ENCODE results near the gene ZNF778.
A peak's percentile ranks its signal among the peaks of the same experiment; 100 is the strongest.

ZNF778 gene

DNA sequence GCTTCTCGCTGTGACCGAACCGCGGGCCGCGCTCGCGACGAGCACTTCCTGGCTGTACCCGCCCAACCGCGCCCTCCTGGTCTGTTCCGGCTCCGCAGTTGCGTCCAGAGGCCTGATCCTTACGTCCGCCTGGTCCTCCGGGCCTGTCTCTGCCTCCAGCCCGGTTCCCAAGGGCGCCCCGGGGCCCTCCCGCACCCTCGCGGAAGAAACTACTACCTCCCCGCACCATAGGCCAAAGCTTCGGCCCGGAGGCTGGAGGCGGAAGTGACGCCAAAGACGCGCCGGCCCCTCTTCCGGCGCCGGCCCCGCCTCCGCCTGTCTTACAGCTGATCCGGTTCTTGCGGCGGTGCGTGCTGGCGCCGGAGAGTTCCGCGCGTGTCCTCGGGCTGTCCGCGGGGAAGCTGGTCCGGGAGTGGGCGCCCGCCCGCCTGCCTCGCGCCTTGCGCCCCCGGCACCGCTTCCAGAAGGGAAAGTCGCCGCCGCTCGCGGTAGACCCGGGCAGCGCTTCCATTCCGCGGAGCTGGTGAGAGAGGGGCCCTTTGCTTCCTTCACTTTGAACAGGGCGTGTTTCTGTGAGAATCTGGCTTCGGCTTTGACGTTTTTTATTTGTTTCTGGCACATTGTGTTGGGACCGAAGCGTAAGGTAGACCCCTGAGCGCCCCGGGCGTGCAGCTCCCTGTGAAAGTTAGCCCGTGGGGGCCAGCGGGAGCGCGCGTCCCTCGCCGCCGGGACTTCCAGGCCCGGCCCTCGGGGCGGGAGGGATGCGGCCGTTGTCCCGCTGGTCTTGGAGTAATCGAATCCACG is at the start of gene ZNF778:
TSS of gene ZNF778 (plus strand) at position 316 of the 804 bp plus-strand sequence. CDS start 3,425 bp downstream, outside the sequence.
- DNase-seq (ENCODE audit: low read depth in 2 of 2) = peak; percentile 60 to 78

DNA sequence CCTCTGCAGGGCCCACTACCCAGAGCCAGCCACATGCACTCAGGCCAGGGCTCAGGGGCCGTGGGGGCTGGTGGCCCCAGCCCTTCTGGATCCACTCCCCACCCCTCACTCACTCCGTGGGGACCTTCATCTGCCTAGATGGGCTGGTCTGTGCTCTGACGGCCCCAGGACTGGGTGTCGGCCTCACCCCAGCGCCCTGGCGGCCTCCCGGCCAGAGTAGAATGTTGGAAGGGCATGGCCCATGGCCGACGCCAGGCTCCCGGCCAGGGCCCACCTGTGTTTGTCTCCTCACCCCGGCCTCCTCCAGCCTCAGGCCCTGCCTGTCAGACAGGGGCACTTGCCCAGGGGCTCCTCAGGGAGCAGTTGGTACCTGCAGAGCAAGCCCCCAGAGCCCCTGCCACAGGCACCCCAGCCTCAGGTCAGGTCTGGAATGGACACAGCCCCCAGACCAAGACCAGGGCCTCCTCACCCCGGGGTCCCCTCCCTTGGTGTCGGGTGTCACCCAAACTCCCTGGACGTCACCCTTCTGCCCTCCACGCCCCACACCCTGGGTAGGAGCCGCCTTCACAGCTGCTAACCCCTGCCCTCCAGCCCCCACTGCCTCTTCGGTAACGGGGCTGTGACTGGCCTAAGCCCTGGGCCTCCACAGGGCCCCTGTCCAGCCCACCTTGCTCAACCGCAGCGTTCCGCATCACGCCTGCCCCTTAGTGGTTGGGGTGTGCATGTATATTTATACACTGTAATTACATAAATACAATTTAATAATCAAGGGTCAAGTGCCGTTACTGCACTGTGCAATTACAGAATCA is 48.9 kb upstream of the ZNF778 start:
- DNase-seq (ENCODE audit: low read depth in 2 of 2) = no peak

DNA sequence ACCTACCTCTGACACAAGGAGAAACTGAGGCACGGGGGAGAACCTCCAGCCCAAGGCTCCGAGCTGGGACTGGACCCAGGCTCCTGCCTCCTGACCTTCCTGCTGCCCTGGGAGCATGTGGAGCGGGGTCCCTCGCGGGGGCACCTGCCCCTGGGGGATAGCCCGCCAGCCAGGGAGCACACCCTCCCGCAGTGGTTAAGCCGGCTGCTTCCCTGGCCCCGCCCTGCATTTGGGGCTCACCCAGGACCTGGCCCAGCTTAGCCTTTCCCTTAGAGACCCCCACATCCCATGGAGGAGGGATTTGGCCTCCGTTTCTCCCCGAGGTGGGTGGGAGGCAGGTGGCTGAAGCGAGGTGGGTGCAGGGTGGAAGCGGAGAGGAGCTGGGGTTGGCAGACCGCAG is 47.7 kb upstream of the ZNF778 start:
- no peak for DNase-seq (ENCODE audit: low read depth in 2 of 2)

DNA sequence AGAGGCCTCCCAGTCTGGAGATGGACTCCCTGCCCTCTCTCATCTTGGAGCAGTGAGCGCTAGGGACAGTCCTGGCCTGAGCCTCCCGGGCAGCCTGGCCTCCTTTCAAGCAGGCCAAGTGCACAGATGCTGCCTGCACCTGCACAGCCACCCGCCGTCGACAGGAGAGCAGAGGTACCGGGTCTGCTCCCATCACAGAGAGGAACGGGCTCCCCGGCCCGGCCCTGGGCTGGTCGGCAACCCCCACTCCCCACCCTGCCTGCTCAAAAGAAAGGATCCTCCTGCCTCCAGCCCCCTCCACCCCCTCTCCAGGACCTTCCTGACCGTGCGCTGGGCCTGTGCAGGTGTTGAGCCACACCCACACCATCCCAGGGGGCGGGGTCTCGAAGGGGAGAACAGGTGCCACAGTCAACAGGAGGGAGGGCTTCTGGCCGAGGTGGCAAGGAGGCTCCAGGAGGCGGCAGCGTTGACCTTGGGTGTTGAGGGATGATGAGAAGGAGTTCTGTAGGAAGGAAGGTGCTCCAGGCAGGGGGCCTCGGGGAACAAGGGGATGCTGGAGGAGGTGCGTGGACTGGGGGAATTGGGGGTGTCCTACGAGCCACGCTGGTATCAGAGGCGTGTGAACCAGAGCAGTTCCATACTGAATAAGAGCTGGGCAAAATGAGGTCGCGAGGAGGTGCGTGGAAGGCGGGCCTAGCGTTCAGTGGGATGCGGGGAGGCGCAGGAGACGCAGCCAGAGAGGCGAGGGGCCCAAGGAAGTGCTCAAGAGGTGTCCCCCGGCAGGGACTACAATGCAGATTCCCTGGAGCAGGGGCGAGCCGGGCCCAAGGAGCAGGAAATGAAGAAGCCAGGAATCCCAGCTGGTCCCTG is 46.9 kb upstream of the ZNF778 start:
- DNase-seq (ENCODE audit: low read depth in 2 of 2) = no peak

DNA sequence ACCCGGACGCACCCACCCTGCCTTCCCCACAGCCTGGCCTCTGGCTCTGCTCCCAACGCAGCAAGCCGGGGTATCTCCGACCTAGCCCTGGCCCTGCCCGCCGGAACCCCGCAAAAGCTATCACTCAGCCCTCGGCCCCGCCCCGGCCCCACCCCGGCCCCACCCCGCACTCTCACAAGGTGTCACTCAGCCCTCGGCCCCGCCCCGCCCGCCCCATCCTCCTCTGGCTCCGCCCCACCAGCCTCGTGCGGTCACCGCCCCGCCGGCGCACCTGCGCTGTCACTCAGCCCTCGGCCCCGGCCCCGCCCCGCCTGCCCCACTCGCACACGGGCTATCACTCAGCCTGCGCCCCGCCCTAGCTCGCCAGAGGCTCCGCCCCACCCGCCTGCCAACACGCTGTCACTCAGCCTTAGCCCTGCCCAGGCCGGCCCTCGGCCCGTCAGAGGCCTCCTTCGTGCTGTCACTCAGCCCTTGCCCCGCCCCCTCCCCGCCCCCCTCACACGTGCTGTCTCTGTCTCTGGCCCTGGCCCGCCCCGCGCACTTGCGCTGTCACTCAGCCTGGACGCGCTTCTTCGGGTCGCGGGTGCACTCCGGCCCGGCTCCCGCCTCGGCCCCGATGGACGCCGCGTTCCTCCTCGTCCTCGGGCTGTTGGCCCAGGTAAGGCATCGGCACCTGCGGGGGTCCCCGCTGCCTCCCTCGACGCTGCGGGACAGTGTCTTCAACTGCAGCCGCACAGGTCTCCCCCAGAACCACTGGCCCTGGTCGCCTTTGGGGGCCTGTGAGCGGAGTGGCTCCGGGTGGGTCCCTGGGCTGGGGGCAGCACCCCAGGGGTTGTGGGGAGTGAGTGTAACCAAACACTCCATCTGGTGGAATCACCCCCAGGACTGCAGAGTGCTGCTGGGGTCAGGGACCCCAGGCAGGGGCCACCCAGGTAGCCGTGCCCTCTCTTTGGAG is 46.0 kb upstream of the ZNF778 start, which contains the start of gene CDH15:
TSS of gene CDH15 (plus strand) at position 533 of the 955 bp plus-strand sequence. CDS start at position 617, 84 bp downstream.
- peak; percentile 94 to 96 for DNase-seq (ENCODE audit: low read depth in 2 of 2)

DNA sequence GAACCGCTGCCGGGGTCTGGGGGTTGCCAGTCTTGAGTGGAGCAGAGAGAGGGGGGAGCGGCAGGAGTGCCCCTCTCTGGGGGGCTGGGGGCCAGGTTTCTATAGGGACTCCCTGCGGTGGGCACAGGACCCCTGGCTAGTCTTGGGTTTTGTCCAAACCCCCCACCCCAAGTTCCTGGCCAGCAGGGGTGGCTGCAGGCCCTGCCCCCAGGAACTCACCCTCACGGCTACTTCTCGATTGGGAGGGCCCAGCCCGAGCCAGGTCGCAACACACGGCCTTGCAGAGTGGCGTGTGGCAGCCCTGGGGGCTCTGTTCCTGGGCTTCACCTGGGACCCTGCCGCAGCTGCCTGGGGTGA is 45.4 kb upstream of the ZNF778 start:
- DNase-seq (ENCODE audit: low read depth in 2 of 2) = no peak

DNA sequence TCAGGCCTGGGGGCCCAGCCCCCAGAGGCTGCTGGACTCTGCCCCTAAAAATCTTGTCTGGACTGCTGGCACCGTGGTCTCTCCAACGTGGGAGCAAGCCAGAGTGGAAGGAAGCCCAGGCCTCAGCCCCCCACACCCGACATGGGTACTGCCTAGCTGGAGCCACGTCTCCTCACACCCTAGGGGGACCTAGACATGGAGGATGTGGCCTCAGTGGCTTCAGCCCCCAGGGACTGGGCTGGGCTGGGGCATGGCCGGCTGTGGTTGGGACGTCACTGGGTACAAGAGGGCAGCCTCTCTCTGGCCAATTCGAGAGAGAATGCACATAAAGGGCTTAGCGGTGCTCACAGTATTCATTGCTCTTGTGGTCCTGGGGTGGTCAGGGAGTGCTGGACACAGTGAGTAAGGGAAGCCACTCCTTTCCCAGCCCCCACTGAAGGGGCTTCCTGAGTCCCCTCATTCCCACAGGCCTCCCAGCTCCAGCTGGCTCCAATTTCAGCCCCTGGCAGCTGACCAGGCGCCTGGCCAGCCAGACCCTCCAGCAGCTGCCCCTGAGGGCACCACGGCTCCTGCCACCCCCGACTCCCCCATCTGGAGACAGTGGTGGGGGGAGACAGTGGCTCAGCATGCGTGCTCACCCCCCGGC is 44.9 kb upstream of the ZNF778 start:
- DNase-seq (ENCODE audit: low read depth in 2 of 2) = no peak

DNA sequence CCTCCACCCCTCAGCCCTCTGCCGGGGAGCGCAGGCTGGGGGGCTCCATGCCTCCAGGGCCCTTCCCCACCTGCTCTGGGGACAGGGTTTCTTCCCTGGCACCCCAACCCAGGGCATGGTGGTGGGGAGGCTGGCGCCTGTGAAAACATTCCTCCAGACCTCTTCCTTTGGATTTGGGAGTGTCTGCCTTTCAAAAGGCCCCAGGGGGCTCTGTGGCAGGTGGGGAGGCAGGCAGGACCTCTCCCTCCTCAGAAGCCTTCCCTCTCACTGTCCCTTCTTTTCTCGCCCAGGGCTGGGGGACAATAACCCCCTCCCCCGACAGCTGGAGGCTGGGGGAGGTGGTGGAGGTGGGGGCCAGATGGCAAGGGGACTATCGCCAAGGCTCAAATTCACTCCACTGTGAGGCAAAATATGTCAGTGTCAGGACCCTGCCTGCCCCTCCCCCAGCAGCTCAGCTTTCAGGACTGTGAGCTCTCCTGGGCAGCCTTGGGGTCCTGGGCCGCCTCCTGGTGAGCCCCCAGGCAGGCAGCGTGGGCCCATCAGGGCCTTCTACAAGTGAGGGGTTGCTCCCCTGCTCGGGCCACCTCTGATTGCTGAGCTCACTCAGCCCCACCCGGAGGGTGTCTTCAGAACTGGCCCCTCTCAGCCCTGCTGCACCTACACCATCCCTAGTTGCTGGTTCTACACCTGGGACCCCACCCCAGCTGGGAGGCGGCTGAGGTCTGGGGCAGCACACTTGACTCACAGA is 44.2 kb upstream of the ZNF778 start:
- DNase-seq (ENCODE audit: low read depth in 2 of 2) = no peak

DNA sequence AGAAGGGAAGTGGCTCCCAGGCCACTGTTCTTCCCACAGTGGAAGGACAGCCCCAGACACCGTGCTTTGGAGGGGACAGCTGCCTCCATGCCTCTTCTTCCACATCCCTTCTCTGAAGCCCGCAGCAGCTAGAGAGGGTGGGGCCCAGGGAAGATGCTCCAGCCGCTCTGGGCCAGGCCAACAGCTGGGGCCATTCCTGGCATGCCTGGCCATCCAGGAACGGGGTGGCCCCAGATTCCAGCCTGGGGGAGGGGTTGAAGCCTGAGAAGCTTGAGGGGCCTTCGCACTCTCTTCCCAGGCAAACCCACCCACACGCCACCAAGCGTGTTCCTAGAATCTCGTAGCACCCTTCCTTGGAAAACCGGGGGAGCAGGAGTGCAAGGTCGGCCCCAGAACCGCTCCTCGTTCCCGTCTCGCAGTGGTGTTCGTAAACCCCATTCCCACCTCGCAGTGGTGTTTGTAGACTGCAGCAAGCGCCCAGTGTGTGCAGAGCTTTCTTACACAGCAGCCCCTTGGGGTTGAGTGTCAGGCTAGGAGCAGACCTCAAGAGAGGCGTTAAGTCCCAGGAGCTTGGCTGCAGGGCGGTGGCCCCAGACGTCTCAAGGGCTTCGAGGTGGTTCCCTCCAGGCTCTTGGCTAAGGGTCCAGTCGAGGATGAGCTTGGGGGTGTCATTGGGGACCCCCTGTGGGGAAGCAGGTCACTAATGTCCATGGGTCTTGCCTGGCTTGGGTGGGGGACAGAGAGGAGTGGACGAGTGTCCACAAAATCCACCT is 43.3 kb upstream of the ZNF778 start:
- DNase-seq (ENCODE audit: low read depth in 2 of 2) = no peak

DNA sequence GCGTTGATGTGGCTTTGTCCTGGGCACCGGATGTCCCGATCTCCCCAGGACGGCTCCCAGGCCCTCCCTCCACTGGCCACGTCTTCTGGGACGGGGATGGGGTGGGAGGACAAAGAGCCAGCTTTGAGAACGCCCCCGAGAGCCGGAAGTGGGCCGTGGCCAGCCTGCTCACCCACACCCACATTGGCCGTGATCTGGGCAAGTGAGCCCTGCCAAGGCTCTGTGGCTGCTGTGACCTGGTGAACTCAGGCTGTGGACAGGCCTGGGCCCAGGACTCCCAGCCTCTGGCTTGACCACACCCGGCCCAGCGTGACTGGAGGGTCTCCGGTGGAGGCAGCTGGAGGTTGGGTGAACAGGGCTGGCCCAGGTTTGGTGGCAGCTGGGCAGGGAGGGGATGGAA is 42.6 kb upstream of the ZNF778 start:
- DNase-seq (ENCODE audit: low read depth in 2 of 2) = no peak

DNA sequence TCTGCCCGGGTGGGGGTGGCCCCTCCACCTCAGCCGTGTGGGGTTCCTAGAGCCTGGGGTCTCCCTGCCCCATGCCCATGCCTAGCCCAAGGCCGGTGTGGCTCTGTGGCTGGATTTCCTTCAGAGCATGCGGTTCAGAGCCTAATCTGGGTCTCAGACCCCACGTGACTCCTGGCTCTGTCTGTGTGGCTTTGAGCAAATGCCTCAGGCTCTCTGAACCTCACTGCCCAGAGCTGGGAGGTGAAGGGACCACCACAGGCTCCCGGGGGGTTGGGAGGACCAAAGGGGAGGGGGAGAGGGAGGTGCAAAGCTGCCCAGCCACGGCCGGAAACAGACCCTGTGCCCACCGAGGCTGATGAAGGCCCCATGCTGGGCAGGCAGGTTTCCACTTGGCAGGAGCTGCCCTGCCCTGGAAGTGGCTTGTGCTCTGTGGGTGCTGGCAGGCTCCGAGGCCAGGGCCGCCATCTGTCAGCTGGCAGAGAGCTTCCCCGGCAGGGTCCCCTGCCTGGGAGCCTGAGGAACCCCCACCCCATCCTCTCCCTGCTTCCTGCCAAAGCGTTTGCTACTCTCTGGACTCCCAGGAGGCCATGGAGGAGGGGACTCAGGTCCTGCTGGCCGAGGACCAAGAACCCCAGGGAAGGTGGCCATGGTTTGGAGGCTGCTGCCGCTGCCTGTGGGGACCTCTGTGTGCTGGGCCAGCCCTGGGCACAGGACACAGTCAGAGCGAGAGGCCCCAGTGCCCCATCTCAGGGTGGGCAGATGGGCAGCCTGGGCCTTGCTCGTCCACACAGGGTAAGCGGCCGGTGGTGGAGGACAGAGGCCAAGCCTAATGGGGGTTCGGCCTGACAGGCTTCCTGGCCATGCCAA is 42.0 kb upstream of the ZNF778 start:
- DNase-seq (ENCODE audit: low read depth in 2 of 2) = no peak

DNA sequence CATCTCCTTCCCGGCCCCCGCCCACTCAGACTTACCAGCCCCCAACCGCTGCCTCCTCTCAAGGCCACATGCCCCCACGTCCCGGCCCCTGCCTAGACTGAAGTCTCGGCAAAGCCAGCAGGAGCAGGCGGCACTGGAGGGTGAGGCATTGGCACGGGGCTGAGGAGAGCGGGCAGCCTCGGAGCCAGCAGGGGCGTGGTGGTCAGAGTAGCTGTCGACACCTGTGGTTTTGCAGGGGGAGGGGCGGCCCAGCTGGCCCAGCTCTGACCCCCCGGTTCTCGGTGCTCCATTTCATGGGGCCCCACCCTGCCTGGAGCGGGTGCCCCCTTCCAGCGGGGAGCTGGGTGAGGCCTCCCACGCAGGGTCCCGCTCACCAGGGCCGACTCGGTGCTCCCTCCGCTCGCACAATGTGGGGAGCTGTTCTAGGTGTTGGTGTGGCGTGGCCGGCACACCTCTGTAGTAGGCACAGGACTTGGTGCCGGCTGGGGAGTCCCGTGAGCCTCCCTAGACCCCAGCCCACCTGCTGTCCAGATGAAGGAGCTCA is 41.3 kb upstream of the ZNF778 start:
- no peak for DNase-seq (ENCODE audit: low read depth in 2 of 2)

DNA sequence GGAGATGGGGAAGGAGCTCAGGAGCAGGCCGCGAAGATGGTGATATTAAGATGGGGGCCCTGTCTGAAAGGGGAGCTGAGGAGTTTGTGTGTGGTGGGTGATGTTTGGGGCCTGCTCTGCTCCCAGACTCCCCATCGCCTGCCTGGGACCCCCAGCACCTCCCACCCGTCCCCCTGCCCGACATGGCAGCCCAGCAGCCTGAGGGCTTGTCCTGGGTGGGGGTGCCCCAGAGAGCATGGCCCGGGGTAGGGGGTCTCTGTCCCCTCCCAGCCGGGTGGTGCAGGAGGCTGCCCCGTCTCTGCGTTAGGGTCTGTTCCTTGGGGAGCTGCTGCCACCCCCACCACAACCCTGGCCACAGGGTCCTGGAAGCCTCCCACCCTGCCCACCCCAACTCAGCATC is 40.8 kb upstream of the ZNF778 start:
- no peak for DNase-seq (ENCODE audit: low read depth in 2 of 2)

DNA sequence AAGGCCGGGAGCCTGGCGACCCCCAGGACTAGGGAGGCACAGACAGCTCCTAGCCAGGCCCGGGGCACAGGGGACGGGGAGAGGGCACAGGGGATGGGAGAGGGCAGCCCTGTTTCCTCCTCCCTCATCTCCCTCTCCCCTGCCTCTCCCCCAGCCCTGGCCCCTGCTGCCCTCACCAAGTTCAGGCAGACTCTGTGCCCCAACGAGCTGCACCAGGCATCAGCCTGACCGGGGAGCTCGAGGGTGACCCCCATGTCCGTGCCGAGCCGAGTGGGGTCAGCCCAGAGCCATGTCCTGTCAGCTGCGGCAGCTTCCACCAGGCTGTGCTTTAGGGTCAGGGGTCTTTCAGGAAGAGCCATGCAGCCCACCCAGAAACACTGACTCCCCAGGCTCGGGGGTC is 40.0 kb upstream of the ZNF778 start:
- DNase-seq (ENCODE audit: low read depth in 2 of 2) = no peak

DNA sequence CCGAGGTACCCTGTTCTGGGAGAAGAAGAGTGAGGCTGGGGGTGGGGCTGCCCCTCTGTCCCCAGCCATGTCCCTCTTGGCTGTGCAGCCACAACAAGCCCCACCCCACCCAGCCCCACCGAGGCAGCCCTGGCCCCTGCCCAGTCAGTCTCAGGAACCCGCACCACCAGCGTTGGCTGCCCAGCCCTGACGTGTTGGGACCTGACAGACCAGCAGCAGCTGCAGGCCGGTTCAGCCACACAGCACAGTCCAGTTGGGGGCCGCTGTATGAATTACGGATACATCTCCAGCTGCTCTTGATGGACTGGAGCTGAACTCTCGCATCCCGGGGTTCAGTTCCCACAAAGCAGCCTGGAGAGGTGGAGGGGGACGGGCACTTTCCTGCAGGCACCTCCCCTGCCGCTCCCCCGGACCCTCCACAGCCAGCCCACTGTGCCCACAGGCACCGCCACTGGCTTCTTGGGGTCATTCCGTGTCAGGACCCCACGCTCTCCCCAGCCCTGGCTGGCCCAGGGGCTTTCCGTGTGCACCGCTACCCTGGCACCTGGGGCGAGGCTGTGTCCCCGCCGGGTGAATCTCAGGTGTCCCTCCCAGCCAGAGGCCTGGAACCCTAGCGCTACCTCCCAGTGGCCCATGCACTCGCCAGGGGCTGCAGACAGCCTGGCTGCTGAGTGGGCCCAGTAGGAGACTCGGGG is 38.9 kb upstream of the ZNF778 start:
- DNase-seq (ENCODE audit: low read depth in 2 of 2) = no peak

DNA sequence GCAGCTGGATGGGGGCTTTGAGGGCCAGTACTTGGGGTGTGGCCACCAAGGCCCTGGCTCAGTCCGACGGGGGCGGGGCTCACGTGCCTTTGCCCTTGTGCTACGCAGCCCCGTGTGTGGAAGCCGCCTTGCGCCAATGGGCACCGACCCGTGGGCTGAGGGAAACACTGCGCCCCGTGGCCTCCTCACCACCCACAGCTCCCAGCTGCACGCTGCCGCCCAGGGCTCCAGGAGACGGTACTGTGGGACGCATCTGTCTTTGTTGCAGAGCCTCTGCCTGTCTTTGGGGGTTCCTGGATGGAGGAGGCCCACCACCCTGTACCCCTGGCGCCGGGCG is 38.4 kb upstream of the ZNF778 start:
- DNase-seq (ENCODE audit: low read depth in 2 of 2) = no peak

DNA sequence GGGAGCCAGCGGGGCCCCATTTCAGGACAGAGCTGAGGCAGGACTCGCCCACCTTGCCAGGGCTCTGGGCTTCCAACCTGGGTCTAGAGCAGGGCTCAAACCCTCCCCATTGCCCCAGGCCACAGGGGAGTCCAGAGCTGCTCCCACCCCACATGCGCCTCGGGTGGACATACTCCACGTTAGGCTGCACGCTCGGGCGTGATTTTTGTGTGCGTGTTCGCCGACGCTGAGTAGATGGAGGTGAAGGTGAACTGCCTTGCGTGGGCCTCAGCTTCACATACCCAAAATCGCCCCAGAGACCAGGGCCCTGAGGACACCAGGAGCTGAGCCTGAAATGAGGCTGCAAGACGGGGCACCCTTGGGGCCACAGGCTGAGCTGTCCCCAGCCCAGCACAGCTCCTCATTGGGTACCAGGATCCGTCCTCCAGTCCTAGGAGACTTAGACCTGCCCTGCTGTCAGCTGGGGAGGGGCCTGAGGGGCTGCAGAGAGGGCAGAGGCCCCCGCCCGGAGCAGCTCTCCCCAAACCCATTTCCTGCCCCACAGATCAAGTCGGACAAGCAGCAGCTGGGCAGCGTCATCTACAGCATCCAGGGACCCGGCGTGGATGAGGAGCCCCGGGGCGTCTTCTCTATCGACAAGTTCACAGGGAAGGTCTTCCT is 37.7 kb upstream of the ZNF778 start:
- no peak for DNase-seq (ENCODE audit: low read depth in 2 of 2)

Data from stimulated activated CD4-positive, alpha-beta T cell treated with anti-CD3 and anti-CD28 coated beads, Interleukin-4, amount 100 ng/mL, for 48 hours (primary cell).